Lower leg skin (tissue), 3 donors: Measurements from ENCODE around the gene GID4.

ENCODE experiments used
- POLR2A ChIP-seq, 2 donors: fragments of 450-650 bp; IDR thresholded peaks; one replicate each; pipeline ENCODE4 v1.6.1; 2016 to 2017; ENCODE audit warnings: antibody characterized with exemption in 2 of 2, mild to moderate bottlenecking in 1 of 2, moderate library complexity in 1 of 2
- TF ChIP-seq, protein P1 (sequence below), 3 donors: fragments of 450-650 bp; IDR thresholded peaks; one replicate each; pipeline ENCODE4 v1.5.1; 2016; ENCODE audit warnings: antibody characterized with exemption in 3 of 3, mild to moderate bottlenecking in 3 of 3, moderate library complexity in 2 of 3

- TF ChIP-seq, protein P1, sequence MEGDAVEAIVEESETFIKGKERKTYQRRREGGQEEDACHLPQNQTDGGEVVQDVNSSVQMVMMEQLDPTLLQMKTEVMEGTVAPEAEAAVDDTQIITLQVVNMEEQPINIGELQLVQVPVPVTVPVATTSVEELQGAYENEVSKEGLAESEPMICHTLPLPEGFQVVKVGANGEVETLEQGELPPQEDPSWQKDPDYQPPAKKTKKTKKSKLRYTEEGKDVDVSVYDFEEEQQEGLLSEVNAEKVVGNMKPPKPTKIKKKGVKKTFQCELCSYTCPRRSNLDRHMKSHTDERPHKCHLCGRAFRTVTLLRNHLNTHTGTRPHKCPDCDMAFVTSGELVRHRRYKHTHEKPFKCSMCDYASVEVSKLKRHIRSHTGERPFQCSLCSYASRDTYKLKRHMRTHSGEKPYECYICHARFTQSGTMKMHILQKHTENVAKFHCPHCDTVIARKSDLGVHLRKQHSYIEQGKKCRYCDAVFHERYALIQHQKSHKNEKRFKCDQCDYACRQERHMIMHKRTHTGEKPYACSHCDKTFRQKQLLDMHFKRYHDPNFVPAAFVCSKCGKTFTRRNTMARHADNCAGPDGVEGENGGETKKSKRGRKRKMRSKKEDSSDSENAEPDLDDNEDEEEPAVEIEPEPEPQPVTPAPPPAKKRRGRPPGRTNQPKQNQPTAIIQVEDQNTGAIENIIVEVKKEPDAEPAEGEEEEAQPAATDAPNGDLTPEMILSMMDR (IDR thresholded peaks at IDR 0.05): no peak
- no peak for TF ChIP-seq POLR2A (IDR thresholded peaks at IDR 0.05)
These were observed 76.3 kb downstream of the GID4 start for GRCh38 chr17:18115517-18115916.
